Spinal cord (tissue), 10 donors: ENCODE results near the gene DAGLA. TPM values are rescaled to one million over a fixed set of nuclear protein-coding genes. Genes with fewer than 3 reads are reported as not detected.
A peak's percentile ranks its signal among the peaks of the same experiment; 100 is the strongest.

Source experiments
- DNase-seq, 6 donors: peaks; one replicate each; pipeline versions ENCODE4 v3.0.0 to v3.0.0-alpha.2; 2013 to 2015; ENCODE audit warnings: low spot score in 6 of 6, low read depth in 4 of 6
- H3K27ac ChIP-seq: one replicate; pipeline ENCODE4 v1.5.1; 2013; ENCODE audit warnings: low read depth, low read length, control low read depth
- H3K27me3 ChIP-seq: one replicate; pipeline ENCODE4 v1.6.1; 2013; ENCODE audit warnings: low read length; ENCODE audit not compliant: control insufficient read depth, insufficient read depth
- H3K36me3 ChIP-seq: one replicate; pipeline ENCODE4 v1.6.1; 2013; ENCODE audit warnings: low read length; ENCODE audit not compliant: control insufficient read depth, insufficient read depth
- H3K4me1 ChIP-seq: one replicate; pipeline ENCODE4 v1.6.1; 2013; ENCODE audit warnings: low read length; ENCODE audit not compliant: control insufficient read depth, insufficient read depth
- H3K4me3 ChIP-seq: one replicate; pipeline ENCODE4 v1.5.1; 2013; ENCODE audit warnings: low read depth, low read length, control low read depth
- H3K9me3 ChIP-seq: one replicate; pipeline ENCODE4 v1.6.1; 2013; ENCODE audit warnings: low read length; ENCODE audit not compliant: control insufficient read depth, insufficient read depth
- WGBS: methylation state at CpG from one replicate; pipeline ENCODE4 v1.1.5; 2013; ENCODE audit warnings: missing lambda C conversion rate; ENCODE audit not compliant: insufficient coverage; 5-methylcytosine and 5-hydroxymethylcytosine counted together
- polyA plus RNA-seq, 2 donors: library from polyadenylated mRNA; unstranded; fragments of 120-200 nt; gene quantifications; one replicate each; pipeline ENCODE4 v1.2.1, GENCODE V29; 2013; ENCODE audit not compliant: insufficient read length in 2 of 2
- total RNA-seq, 2 donors: library from RNA; depleted of rRNA in 1 of 2; stranded (reverse); fragments of 120-200 nt in 1 of 2; fragments of >200 nt in 1 of 2; gene quantifications; one replicate each; pipeline versions ENCODE4 v1.2.3 to v1.2.4, GENCODE V29; 2013 to 2014
- donor health status: healthy.

DAGLA gene
- total and polyA plus RNA-seq, 4 donors, result 3.9 to 21.7 (median 14.8) TPM

DNA sequence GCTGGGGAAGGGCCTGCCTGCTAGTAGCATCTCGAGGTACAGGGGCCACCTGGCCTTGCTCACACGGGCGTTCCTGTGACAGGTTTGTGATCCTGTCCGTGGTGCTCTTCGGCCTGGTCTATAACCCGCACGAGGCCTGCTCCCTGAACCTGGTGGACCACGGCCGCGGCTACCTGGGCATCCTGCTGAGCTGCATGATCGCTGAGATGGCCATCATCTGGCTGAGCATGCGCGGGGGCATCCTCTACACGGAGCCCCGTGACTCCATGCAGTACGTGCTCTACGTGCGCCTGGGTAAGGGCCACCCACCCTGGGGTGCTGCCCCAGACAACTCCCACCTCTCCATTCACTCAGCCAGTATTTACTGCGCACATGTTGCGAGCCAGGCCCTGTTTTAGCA is 40.4 kb downstream of the DAGLA start:
- DNase-seq, result no peak
- Histone ChIP-seq H3K9me3 (no peaks in the 10 kb centered on the region), H3K4me3 (no peak overlapping the region), H3K36me3 (peaks cover 58% of the 10 kb centered on the region), H3K4me1 (peaks cover 38% of the 10 kb centered on the region), H3K27ac (no peak overlapping the region), H3K27me3 (no peaks in the 10 kb centered on the region)
- 97% methylated on average over 18 of the region's 20 CpGs for WGBS

DNA sequence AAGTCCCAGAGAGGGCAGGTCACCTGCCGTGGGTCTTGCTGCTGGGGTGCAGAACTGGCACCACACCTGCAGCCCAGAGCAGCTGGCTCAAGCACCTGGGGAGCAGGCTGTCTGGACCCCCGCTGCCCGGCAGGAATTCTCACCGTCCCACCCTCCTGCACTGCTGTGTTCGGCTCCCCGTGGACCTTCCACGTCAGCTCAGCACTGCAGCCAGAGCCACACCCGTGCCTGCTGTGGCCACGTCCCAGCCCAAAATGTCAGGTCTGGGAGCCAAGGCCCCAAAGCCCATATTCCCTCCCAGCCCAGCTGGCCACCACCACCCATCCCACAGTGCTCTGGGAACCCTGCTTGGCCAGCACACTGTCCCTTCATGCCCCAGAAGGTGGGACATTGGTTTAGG is 44.2 kb downstream of the DAGLA start:
- WGBS, result 92% methylated on average over 9 of the region's 9 CpGs
- Histone ChIP-seq H3K27me3 (no peaks in the 10 kb centered on the region), H3K9me3 (no peaks in the 10 kb centered on the region)

DNA sequence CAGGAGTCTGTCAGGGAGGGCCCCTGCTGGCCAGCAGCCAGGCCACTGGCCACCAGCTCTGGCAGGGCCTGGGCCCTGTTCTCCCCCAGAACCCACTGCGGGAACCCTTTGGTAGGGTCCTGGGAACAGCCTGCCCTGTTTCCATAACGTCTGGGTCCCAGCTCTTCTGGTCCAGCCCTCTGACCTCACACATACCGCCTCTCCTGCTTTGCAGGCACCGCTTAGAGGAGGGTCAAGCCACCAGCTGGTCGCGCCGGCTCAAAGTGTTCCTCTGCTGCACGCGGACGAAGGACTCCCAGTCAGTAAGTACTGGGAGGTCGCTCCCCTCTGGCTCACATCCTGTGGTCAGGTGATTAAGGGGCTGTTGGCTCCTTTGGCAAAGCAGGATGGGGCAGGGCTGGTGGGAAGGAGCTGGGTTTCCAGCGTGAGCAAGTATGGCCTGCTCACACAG is 45.6 kb downstream of the DAGLA start:
- Histone ChIP-seq H3K27ac (no peak overlapping the region), H3K36me3 (peaks cover 98% of the 10 kb centered on the region), H3K9me3 (no peaks in the 10 kb centered on the region), H3K4me3 (no peak overlapping the region), H3K4me1 (peaks cover 20% of the 10 kb centered on the region), H3K27me3 (no peaks in the 10 kb centered on the region)
- 68% methylated on average over 10 of the region's 12 CpGs for WGBS
- no peak for DNase-seq

More for the DNA sequence above, 44.2 kb downstream of the DAGLA start:
- Histone ChIP-seq H3K36me3 (peaks cover 97% of the 10 kb centered on the region), H3K4me1 (peaks cover 25% of the 10 kb centered on the region), H3K4me3 (no peak overlapping the region), H3K27ac (no peak overlapping the region)
- DNase-seq, result no peak

DNA sequence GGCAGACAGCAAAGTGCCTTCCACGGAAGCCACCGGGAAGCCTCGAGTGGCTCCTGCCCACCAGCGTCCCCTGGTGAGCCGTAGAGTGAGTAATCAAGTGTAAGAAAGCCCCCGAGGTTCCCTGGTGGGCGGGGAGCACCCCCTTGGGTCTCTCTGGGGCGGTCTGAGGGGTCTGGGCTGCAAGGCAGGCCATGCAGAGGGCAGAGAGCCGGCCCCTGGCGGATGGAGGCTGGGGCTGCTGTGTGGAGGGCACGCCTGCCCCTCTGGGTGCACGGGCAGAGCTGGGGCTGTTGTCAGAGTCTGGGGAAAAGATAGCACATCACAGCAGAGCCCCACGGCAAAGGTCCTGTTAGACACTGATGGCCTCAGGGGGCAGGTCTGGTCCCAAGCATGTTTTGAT is 46.6 kb downstream of the DAGLA start:
- H3K4me1 ChIP-seq, result peaks cover 23% of the 10 kb centered on the region
- H3K27ac ChIP-seq, result no peak overlapping the region
- no peak for DNase-seq
- H3K27me3 ChIP-seq, result no peaks in the 10 kb centered on the region
- no peaks in the 10 kb centered on the region for H3K9me3 ChIP-seq
- 80% methylated on average over 10 of the region's 13 CpGs for WGBS
- H3K4me3 ChIP-seq, result no peak overlapping the region
- H3K36me3 ChIP-seq, result peaks cover 98% of the 10 kb centered on the region

DNA sequence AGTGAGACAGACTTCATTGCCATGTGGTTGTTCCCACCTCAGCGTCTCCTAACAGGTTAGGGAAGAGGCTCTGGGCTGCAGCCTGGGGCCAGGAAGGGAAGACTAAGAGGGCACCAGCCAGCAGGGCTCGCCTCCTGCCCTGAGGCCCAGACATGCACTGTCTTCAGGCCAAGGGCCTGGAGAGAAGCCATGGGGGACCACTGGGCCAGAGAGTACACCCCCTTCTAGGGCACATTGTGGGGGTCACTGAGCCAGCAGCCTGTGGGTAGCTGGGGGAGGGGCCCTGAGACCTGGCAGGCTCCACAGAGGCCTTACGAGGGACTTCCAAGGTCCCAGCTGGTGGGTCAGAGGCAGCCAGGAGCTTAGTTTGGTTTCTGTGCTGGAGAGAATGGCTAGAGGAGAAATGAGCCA is 47.2 kb downstream of the DAGLA start:
- Histone ChIP-seq H3K9me3 (no peaks in the 10 kb centered on the region), H3K27me3 (no peaks in the 10 kb centered on the region), H3K27ac (no peak overlapping the region), H3K36me3 (peaks cover 99% of the 10 kb centered on the region), H3K4me1 (peaks cover 29% of the 10 kb centered on the region), H3K4me3 (no peak overlapping the region)
- 73% methylated on average over 3 of the region's 3 CpGs for WGBS
- DNase-seq, result peak in 1 of 6 donors; percentile 49

DNA sequence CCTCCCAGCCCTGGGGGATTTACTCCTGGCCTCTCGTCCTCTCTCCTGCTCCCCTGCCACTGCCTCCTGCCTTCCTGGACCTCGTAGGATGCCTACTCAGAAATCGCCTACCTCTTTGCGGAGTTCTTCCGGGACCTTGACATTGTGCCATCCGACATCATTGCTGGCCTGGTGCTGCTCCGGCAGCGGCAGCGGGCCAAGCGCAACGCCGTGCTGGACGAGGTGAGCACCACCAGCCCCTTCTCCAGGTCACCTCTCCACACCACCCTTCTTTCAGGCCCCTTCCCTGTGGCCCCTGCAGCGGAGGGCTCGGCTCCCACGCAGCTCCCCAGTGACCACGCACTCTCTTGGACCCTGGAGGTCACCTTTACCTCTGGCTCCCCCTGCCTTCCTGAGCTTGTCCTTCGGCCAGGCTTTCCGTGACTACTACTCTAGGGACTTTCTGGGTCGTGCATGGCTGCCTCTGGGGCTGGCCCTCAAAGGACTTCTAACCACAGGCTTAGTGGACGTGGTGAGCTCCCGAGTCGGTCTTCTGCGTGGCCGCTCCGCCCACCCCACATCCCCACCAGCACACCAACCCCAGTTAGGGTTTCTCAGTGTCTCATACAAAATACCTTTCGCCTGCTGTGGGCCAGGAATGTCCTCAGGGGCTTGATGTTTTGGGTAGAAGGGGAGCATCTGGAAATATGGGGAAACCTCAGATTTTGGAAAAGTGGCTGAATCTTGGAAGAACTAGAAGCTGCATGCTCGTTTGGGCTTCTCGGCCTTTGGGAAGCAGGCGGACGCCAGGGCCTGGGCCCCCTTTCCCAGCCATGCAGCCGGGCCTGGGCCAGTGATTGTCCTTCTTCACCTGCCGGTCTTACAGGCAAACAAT is 48.1 kb downstream of the DAGLA start:
- WGBS, result 89% methylated on average over 28 of the region's 33 CpGs
- Histone ChIP-seq H3K36me3 (peaks cover 98% of the 10 kb centered on the region), H3K4me1 (peaks cover 38% of the 10 kb centered on the region), H3K9me3 (no peaks in the 10 kb centered on the region), H3K27me3 (no peaks in the 10 kb centered on the region), H3K4me3 (no peak overlapping the region), H3K27ac (no peak overlapping the region)
- DNase-seq, result no peak

DNA sequence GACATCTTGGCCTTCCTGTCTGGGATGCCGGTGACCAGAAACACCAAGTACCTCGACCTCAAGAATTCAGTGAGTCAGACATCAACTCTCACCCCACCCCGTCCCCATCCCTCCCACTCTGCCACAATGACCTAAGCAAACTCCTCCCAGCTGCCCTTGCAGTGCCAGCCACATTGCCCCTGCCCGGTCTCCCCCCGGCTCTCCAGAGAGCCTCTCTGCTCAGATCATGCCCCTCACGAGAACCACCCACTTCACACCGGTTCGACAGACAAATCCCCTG is 48.7 kb downstream of the DAGLA start:
- WGBS, result 89% methylated on average over 8 of the region's 8 CpGs
- H3K4me3 ChIP-seq, result no peak overlapping the region
- H3K27ac ChIP-seq, result no peak overlapping the region
- no peaks in the 10 kb centered on the region for H3K27me3 ChIP-seq
- DNase-seq, result no peak
- H3K4me1 ChIP-seq, result peaks cover 44% of the 10 kb centered on the region
- no peaks in the 10 kb centered on the region for H3K9me3 ChIP-seq
- H3K36me3 ChIP-seq, result peaks cover 96% of the 10 kb centered on the region

DNA sequence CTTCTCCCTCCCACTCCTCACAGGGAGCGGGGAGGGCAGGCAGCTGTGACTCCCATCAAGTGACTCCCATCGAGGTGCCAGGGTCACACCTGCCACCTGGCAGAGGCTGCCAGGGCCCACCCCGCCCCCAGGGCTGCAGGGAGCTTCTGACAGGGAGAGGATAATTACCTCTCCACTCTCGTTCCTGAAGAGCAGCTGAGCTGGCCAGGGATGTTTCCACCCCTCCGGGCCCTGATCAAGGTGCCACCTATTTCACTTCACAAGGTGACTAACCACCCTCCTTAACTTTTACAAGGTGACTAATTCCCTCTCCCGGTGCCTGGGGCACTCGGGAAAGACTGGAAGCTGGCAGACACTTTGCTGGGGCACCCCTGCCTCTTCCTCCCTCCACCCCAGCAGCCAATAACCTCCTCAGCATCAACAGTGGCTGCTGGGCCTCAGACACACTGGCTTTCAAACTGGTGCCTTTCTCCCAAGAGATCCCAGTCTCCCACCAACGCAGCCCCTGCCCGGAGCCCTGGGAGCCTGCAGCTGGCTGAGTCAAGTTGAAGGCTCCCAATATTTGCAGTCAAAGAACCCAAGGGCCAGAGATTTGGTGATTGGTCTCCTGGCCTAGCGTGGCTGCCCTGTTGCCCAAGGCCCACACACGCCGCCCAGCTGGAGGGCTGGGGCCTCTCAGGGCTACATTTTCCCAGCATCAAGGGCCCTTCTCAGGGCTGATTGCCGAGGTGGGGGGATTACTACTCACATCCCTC is 50.2 kb downstream of the DAGLA start:
- Histone ChIP-seq H3K4me3 (no peak overlapping the region), H3K9me3 (no peaks in the 10 kb centered on the region), H3K27me3 (no peaks in the 10 kb centered on the region), H3K27ac (no peak overlapping the region), H3K4me1 (peaks cover 45% of the 10 kb centered on the region), H3K36me3 (peaks cover 96% of the 10 kb centered on the region)
- WGBS, result 84% methylated on average over 12 of the region's 13 CpGs
- no peak for DNase-seq

DNA sequence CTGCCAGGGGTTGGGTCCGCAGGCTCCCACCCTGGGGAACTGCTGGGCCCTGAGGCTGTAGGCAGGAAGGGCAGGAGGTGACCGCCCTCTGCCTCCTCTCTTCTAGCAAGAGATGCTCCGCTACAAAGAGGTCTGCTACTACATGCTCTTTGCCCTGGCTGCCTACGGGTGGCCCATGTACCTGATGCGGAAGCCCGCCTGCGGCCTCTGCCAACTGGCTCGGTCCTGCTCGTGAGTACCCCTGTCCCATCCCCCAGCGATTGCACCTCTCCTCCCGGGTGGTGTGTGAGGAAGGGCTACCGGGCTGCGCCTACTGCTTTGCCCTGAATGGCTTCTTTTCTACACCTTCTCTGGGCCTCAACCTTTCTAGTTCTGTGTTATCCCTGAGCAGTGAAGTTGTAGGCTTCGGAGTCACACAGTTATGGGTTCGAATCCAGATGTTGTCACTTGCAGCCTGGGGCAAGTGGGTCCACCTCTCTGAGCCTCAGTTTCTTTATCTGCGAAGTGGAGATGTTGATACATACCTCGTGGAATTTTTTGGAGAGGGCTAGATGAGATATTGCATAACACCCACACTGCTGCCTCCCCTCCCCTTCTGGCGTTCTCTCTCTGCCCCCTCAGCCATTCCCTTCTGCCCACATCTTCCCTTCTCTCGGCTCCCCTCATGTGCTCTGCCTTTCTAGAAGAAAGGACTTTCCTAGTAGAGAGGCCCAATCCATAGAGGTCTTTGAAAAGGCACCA is 51.2 kb downstream of the DAGLA start:
- Histone ChIP-seq H3K36me3 (peaks cover 96% of the 10 kb centered on the region), H3K4me1 (peaks cover 43% of the 10 kb centered on the region), H3K9me3 (no peaks in the 10 kb centered on the region), H3K27me3 (no peaks in the 10 kb centered on the region), H3K4me3 (no peak overlapping the region), H3K27ac (no peak overlapping the region)
- DNase-seq, result no peak
- 93% methylated on average over 14 of the region's 19 CpGs for WGBS
